Suprapubic skin (tissue), 4 donors: Measurements from ENCODE around the gene NR1H4. TPM values are rescaled to one million over a fixed set of nuclear protein-coding genes. Genes with fewer than 3 reads are reported as not detected.
"Not testable (repeated sequence)": the region's sequence is repeated elsewhere in the genome, so short reads cannot be mapped to it uniquely, and the experiment has no call there.

Experiments
- DNase-seq, 2 donors: peaks; one replicate each; pipeline ENCODE4 v3.0.0-alpha.2; 2019; ENCODE audit warnings: low spot score in 2 of 2
- H3K27ac ChIP-seq: fragments of 200-600 bp; sonication (generic); one replicate; pipeline ENCODE4 v1.5.1; 2019
- H3K27me3 ChIP-seq: fragments of 200-600 bp; sonication (generic); one replicate; pipeline ENCODE4 v1.5.1; 2019
- H3K36me3 ChIP-seq: fragments of 200-600 bp; sonication (generic); one replicate; pipeline ENCODE4 v1.5.1; 2019
- H3K4me1 ChIP-seq: fragments of 200-600 bp; sonication (generic); one replicate; pipeline ENCODE4 v1.5.1; 2019
- H3K4me3 ChIP-seq: fragments of 200-600 bp; sonication (generic); one replicate; pipeline ENCODE4 v1.5.1; 2019; ENCODE audit warnings: mild to moderate bottlenecking
- H3K9me3 ChIP-seq: fragments of 200-600 bp; sonication (generic); one replicate; pipeline ENCODE4 v1.5.1; 2019
- EP300 ChIP-seq: sonication (generic); formaldehyde crosslinking; IDR thresholded peaks from one replicate; pipeline ENCODE4 v1.6.1; 2017; ENCODE audit warnings: antibody characterized with exemption
- POLR2A ChIP-seq, 2 donors: fragments of 450-650 bp; IDR thresholded peaks; one replicate each; pipeline ENCODE4 v1.6.1; 2017; ENCODE audit warnings: antibody characterized with exemption in 2 of 2, mild to moderate bottlenecking in 2 of 2, moderate library complexity in 2 of 2
- POLR2AphosphoS5 ChIP-seq, 3 donors: sonication (generic); formaldehyde crosslinking; IDR thresholded peaks; one replicate each; pipeline ENCODE4 v1.6.1; 2017; ENCODE audit warnings: antibody characterized with exemption in 3 of 3
- WGBS: methylation state at CpG from one replicate; pipeline ENCODE4 v1.1.5; 2018; 5-methylcytosine and 5-hydroxymethylcytosine counted together
- total RNA-seq, 4 donors: library from RNA; depleted of rRNA; stranded (reverse); fragments of >200 nt; gene quantifications; one replicate each; pipeline ENCODE4 v1.1.0, GENCODE V29; 2016
- TF ChIP-seq, protein P1 (sequence below), 2 donors: fragments of 200-600 bp in 1 of 2; fragments of 450-650 bp in 1 of 2; sonication (generic) in 1 of 2; IDR thresholded peaks; one replicate each; pipeline ENCODE4 v1.5.1; 2016 to 2019; ENCODE audit warnings: antibody characterized with exemption in 2 of 2, mild to moderate bottlenecking in 1 of 2, moderate library complexity in 1 of 2

The NR1H4 gene
- total RNA-seq, 4 donors from 2014 or later, result not detected

DNA sequence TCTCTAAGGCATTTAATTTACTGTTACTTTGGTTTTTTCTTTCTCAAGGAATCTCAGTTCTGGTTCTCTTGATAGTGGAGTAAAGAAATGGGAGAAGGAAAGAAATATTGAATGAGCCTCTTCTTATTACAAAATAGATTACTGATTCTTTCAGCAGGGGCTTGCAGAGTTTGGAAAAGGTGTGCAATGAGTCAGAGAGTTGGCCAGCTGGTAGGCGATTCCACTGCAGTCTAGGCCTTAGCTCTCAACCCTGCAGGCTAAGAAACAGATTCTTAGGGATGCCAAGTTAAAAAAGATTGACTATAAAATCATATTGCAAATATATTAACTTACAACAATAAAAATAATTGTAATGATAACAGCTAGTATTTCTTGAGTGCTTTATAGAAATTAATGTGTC, 25.8 kb downstream of the NR1H4 start:
- Histone ChIP-seq H3K27ac (no peak overlapping the region), H3K4me1 (no peaks in the 10 kb centered on the region), H3K4me3 (no peak overlapping the region), H3K27me3 (no peaks in the 10 kb centered on the region), H3K36me3 (no peaks in the 10 kb centered on the region), H3K9me3 (no peaks in the 10 kb centered on the region)
- DNase-seq, result no peak
- whole genome bisulfite sequencing, result 47% methylated on average over 1 of the region's 1 CpG
- no peak for TF ChIP-seq POLR2AphosphoS5 (IDR thresholded peaks at IDR 0.05)
- no peak for TF ChIP-seq EP300
- TF ChIP-seq, protein P1, sequence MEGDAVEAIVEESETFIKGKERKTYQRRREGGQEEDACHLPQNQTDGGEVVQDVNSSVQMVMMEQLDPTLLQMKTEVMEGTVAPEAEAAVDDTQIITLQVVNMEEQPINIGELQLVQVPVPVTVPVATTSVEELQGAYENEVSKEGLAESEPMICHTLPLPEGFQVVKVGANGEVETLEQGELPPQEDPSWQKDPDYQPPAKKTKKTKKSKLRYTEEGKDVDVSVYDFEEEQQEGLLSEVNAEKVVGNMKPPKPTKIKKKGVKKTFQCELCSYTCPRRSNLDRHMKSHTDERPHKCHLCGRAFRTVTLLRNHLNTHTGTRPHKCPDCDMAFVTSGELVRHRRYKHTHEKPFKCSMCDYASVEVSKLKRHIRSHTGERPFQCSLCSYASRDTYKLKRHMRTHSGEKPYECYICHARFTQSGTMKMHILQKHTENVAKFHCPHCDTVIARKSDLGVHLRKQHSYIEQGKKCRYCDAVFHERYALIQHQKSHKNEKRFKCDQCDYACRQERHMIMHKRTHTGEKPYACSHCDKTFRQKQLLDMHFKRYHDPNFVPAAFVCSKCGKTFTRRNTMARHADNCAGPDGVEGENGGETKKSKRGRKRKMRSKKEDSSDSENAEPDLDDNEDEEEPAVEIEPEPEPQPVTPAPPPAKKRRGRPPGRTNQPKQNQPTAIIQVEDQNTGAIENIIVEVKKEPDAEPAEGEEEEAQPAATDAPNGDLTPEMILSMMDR (IDR thresholded peaks at IDR 0.05), result no peak
- TF ChIP-seq POLR2A (IDR thresholded peaks at IDR 0.05), result no peak

DNA sequence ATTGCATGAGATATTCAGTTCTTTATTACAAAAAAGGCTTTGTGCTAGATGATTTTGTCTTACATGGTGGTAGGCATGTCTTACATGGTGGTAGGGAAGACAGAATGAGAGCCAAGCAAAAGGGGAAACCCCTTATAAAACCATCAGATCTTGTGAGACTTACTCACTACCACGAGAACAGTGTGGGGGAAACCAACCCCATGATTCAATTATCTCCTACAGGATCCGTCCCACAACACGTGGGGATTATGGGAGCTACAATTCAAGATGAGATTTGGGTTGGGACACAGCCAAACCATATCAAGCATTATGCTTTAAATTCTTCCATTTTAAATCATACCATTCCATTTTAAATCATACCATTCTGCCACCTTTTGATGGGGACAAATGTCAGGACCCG, 29.1 kb downstream of the NR1H4 start:
- H3K27me3 ChIP-seq, DNase-seq, H3K4me3 ChIP-seq, H3K4me1 ChIP-seq, H3K36me3 ChIP-seq, H3K9me3 ChIP-seq, H3K27ac ChIP-seq: not testable (repeated sequence)
- 84% methylated on average over 4 of the region's 4 CpGs for WGBS

DNA sequence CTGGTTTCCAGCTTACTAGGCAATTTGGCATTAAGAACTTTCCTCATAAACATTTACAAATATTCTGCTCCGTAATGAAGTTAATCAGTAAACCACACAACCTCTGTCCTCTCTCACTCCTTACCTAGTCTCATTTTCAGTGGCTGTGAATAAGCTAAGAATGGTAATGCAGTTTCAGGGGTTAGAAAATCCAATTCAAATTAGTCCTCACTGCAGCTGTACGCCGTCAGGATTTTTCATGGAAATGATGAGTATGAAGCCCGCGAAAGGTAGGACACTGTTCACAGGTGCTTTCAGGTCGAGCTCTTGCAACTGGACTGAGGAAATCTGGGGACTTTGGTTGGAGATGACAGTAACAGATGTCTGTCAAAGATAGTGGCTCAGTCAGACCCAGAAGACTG, 29.6 kb downstream of the NR1H4 start:
- Histone ChIP-seq H3K36me3 (no peaks in the 10 kb centered on the region), H3K27ac (no peak overlapping the region), H3K4me1 (no peaks in the 10 kb centered on the region), H3K9me3 (no peaks in the 10 kb centered on the region), H3K4me3 (no peak overlapping the region), H3K27me3 (no peaks in the 10 kb centered on the region)
- TF ChIP-seq, protein P1 (IDR thresholded peaks at IDR 0.05), result no peak
- no peak for TF ChIP-seq POLR2AphosphoS5 (IDR thresholded peaks at IDR 0.05)
- no peak for TF ChIP-seq EP300
- TF ChIP-seq POLR2A (IDR thresholded peaks at IDR 0.05), result no peak
- WGBS, result 90% methylated on average over 6 of the region's 6 CpGs
- no peak for DNase-seq

DNA sequence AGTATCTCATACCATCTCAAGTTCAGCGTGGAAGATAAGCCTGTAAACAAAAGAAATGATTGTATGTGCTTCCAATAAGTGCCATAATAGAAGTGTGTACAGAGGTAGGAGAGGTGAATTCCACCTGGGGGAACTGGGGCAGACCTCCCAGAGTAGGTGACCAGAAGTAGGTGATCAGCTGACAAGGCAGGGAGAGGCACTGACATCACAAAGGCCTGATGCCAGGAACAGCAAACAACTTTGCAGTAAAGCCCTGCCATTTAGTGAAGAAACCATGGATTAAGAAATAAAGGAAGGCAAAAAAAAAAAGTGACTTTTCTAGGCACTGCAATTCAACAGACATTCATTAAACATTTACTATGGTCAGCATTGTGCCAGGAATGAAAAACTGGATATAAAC, 31.1 kb downstream of the NR1H4 start:
- Histone ChIP-seq H3K36me3 (no peaks in the 10 kb centered on the region), H3K4me3 (no peak overlapping the region), H3K27ac (no peak overlapping the region), H3K9me3 (no peaks in the 10 kb centered on the region), H3K27me3 (no peaks in the 10 kb centered on the region), H3K4me1 (no peaks in the 10 kb centered on the region)
- no peak for DNase-seq
- TF ChIP-seq POLR2AphosphoS5 (IDR thresholded peaks at IDR 0.05), result no peak
- TF ChIP-seq POLR2A (IDR thresholded peaks at IDR 0.05), result no peak
- TF ChIP-seq, protein P1 (IDR thresholded peaks at IDR 0.05), result no peak
- TF ChIP-seq EP300, result no peak
- 76% methylated on average over 1 of the region's 1 CpG for WGBS

DNA sequence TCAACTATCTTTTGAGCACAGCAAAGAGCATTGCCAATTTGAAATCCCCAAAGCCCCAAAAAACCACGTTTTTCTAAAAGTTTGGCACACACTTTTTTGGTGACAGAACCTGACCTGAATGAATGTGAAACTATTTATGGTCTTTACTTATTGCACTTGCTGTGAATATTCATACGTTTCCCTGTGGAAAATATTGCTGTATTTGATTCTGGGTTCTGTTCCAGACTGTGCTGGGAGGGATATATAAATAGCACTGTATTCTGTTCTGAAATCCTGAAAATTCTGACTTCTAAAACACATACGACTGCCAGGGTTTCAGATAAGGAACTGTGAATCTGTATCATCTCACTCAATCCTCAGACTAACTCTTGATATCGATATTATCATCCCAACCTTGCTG, 35.1 kb downstream of the NR1H4 start:
- no peaks in the 10 kb centered on the region for H3K9me3 ChIP-seq
- TF ChIP-seq EP300, result no peak
- H3K4me3 ChIP-seq, result no peak overlapping the region
- H3K27me3 ChIP-seq, result no peaks in the 10 kb centered on the region
- no peaks in the 10 kb centered on the region for H3K4me1 ChIP-seq
- H3K27ac ChIP-seq, result no peak overlapping the region
- 66% methylated on average over 4 of the region's 4 CpGs for WGBS
- H3K36me3 ChIP-seq, result no peaks in the 10 kb centered on the region
- no peak for DNase-seq

DNA sequence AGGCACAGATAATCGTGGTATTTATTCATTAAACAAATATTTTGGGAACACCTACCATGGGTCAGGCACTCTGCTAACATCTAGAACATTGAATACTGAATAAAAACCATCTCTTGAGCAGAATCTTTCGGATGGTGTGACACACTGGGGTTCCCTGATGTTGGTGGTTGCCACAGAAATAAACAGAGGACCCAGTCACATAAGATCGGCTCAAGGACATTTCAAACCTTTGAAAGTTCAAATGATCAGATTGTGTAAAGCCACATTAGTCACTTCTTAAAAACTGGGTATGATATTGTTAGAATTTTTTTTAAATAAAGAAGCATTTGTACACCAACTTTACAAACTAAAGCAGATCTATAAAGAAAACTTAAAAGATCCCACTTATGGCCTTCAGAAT, 39.0 kb downstream of the NR1H4 start:
- no peak for DNase-seq
- no peaks in the 10 kb centered on the region for H3K4me1 ChIP-seq
- 83% methylated on average over 3 of the region's 3 CpGs for WGBS
- TF ChIP-seq POLR2A (IDR thresholded peaks at IDR 0.05) (no peak), POLR2AphosphoS5 (IDR thresholded peaks at IDR 0.05) (no peak), EP300 (no peak)
- TF ChIP-seq, protein P1 (IDR thresholded peaks at IDR 0.05), result no peak
- H3K27me3 ChIP-seq, result no peaks in the 10 kb centered on the region
- H3K4me3 ChIP-seq, result no peak overlapping the region
- no peak overlapping the region for H3K27ac ChIP-seq
- H3K9me3 ChIP-seq, result no peaks in the 10 kb centered on the region
- no peaks in the 10 kb centered on the region for H3K36me3 ChIP-seq
